DMS 273 treated with DMSO at 0.1 percent for 48 hours (cell line): Measurements from ENCODE around the gene PCDHA1.
"Not testable (repeated sequence)": the region's sequence is repeated elsewhere in the genome, so short reads cannot be mapped to it uniquely, and the experiment has no call there.

Experiments used
- DNase-seq: peaks from one replicate; lab custom pipeline; 2025; lab: John Stamatoyannopoulos, UW

Gene PCDHA1

DNA sequence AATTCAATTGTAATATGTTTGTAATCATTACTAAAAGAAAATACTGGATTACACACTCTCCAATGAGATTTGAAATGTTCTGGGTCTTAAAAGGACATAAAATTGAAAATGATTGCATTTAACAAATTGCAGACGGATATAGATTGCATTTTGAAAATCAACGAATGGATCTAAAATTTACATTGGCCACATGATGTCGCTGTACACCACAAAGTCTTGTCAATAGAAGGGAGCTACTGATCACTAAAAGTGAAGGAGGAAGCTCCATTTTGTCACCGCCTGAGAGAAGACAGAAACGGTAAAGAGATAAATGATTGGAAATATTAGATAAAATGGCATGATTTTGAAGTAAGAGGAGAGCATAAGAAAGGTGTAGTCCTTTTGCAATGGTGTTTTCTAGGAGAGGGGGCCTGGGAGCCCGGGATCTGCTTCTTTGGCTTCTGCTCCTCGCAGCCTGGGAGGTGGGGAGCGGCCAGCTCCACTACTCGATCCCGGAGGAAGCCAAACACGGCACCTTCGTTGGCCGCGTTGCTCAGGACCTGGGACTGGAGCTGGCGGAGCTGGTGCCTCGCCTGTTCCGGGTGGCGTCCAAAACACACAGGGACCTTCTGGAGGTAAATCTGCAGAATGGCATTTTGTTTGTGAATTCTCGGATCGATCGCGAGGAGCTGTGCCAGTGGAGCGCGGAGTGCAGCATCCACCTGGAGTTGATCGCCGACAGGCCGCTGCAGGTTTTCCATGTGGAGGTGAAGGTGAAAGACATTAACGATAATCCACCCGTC, at the start of gene PCDHA1:
PCDHA1 (plus strand) TSS at position 236 of the 782 bp plus-strand sequence.
- no peak for DNase-seq

DNA sequence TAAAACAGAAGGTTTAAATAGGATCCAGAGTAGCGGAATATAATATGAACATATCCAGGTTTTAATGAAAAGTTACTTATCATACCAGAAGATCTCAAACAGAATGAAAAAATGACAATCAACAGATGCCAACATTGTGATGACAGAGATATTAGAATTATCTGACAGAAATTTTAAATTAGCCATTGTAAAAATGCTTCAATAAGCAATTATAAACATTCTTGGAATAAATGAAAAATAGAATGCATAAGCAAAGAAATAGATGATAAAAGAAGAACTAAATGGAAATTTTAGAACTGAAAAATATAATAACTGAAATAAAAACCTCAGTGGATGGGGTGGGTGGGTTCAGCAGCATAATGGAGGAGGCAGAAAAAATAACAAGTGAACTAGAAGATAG, 48.5 kb upstream of the PCDHA1 start:
- no peak for DNase-seq

DNA sequence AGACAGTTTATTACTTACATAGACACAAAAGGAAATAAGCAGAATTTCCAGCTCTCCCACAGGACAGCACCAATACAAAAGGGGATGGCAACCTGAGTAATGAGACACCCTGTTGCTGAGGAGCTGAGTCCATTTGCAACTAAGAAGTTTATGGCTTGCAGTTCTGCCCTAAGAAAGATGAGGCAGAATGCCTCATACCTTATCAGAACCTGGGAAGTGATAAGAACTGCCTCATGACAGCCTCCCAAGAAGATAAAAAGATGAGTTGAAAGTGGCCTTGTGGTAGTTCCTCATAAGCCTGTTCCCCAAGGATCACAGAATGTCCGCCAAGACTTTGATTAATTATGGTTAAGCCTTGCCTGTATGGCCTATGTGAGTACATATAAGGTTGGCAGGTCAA, 44.0 kb upstream of the PCDHA1 start:
- no peak for DNase-seq

DNA sequence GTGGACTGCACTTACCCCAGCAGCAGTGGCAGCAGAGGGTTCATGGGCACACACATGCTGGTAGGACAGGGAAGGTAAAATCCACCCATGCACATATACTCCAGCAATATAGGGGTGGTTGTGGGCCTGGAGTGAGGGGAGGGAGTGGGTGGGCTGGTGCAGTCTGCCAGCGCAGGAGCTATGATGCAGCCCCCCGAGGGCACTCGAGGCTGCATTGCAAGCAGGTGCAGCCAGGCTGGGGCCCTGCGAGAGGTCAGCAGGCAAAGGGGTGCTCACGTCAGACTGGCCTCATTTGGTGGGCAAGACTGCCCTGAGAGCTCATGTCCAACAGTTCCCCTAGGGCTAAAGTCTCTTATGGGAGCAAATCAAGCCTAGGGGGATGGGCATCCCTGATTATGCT, 32.4 kb upstream of the PCDHA1 start:
- no peak for DNase-seq

DNA sequence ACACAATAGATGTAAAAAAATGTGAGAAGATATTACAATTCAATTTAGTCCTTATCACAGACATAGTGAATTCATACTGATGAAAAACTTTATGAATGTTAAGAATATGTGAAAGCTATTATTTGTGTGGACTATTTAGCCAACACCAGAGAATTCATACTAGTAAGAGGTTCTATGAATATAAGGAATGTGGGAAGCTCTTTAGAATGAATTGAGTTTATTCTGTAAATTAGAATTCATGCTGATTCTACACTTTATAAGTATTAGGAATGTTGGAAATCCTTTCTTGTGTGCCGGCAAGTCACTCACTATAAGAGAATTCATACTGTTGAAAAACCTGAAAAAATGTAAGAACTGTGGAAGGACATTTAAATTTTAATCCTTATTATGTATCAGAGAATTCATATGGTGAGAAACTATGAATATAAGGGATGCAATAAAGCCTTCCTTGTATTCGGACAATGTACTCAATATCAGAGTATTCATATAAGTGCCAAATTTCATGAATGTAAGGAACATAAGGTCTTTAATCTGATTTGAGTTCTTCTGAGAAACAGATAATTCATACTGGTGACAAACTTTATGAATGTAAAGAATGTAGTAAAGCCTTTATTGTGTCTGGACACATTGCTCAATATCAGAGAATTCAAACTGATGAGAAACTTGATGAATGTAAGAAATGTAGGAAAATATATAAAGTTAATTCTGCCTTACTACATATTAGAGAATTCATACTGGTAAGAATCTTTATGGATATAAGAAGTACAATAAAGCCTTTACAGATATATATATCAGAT, 21.6 kb upstream of the PCDHA1 start:
- no peak for DNase-seq

DNA sequence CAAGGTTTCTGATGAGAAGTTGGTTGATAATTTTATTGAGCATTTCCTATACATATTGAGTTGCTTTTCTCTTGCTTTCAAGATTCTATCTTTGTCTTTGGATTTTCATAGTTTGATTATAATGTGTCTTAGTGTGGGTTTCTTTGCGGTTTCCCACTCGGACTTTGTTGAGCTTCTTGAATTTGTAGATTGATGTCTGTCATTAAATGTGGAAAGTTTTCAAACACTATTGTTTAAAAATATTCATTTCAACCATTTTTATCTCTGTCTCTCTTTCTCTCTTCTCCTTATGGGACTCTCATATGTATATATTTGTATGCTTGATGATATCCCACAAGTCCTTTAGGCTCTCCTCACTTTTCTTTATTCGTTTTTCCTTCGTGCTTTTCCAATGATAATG, 18.5 kb upstream of the PCDHA1 start:
- DNase-seq = no peak

DNA sequence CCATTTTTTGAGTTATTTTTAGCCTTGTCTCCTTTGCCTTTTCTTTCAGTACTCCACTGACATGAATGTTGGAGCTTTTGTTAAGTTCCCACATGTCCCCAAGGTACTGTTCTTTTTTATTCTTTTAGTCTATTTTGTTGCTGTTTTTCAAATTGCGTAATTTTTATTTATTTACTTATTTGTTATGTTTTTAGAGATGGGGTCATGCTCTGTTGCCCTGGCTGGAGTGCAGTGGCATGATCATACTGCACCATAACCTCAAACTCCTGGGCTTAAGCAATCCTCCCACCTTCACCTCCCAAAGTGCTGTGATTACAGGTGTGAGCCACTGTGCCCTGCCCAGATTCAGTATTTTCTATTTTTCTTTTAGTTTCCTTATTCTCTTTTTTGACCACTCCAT, 5.4 kb upstream of the PCDHA1 start:
- DNase-seq = no peak

DNA sequence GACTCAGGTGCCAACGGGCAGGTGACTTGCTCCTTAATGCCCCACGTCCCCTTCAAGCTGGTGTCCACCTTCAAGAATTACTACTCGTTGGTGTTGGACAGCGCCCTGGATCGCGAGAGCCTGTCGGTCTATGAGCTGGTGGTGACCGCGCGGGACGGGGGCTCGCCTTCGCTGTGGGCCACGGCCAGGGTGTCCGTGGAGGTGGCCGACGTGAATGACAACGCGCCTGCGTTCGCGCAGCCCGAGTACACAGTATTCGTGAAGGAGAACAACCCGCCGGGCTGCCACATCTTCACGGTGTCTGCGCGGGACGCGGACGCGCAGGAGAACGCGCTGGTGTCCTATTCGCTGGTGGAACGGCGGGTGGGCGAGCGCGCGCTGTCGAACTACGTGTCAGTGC, 1.5 kb downstream of the PCDHA1 start:
- not testable (repeated sequence) for DNase-seq

DNA sequence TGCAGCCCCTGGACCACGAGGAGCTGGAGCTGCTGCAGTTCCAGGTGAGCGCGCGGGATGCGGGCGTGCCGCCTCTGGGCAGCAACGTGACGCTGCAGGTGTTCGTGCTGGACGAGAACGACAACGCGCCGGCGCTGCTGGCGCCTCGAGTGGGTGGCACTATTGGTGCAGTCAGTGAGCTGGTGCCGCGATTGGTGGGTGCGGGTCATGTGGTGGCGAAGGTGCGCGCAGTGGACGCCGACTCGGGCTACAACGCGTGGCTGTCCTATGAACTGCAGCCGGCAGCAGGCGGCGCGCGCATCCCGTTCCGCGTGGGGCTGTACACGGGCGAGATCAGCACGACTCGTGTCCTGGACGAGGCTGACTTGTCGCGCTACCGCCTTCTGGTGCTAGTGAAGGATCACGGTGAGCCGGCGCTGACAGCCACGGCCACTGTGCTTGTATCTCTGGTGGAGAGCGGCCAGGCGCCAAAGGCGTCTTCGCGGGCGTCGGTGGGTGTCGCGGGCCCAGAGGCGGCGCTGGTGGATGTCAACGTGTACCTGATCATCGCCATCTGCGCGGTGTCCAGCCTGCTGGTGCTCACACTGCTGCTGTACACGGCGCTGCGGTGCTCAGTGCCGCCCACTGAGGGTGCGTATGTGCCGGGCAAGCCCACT, 2.0 kb downstream of the PCDHA1 start:
- not testable (repeated sequence) for DNase-seq

DNA sequence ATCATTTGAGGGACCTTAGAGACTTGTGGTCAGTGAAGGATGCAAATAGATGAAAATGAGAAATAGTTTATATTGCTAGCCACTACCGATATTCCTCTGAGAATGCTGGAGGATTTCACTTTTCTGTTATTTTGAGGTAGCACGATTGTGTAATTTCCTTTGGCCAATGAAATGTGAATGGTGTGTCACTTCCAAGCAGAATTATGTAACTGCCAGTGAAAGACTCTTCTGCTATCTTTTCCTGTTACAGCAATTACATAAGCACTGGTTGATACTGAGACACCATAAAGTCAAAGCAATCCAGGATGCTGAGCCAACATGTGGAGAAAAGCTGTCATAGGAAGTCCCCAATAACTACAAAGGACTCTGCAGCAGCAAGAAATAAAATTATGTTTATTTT, 5.1 kb downstream of the PCDHA1 start:
- no peak for DNase-seq

DNA sequence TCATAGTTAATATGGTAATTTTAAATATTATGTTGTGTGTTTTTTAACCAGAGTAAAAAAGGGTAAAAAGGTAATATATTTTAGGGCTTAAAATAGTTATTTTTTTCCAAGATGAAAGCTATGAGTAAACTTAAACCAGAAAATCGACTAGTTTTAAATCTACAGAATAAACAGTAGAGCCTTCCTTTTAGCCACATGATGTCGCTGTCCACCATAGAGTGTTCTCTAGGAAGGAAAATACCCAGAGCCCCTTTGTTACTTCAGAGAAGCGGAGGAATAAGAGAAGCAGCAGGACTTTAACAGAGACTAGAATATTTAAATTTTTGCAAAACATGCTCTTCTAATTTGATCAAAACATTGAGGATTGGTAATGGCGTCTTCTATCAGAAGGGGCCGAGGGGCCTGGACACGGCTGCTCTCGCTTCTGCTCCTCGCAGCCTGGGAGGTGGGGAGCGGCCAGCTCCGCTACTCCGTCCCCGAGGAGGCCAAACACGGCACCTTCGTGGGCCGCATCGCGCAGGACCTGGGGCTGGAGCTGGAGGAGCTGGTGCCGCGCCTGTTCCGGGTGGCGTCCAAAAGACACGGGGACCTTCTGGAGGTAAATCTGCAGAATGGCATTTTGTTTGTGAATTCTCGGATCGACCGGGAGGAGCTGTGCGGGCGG, 8.8 kb downstream of the PCDHA1 start, which contains the start of gene PCDHA2:
PCDHA2 (plus strand) TSS at position 258 of the 664 bp plus-strand sequence.
- DNase-seq = peak; percentile 41

DNA sequence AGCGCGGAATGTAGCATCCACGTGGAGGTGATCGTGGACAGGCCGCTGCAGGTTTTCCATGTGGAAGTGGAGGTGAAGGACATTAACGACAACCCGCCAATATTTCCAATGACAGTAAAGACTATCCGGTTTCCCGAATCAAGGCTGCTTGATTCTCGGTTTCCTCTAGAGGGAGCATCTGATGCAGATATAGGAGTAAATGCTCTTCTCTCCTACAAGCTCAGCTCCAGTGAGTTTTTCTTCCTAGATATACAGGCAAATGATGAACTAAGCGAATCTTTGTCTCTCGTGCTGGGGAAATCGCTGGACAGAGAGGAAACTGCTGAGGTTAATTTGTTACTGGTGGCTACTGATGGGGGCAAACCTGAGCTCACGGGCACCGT, 9.3 kb downstream of the PCDHA1 start:
- peak; percentile 33 for DNase-seq

DNA sequence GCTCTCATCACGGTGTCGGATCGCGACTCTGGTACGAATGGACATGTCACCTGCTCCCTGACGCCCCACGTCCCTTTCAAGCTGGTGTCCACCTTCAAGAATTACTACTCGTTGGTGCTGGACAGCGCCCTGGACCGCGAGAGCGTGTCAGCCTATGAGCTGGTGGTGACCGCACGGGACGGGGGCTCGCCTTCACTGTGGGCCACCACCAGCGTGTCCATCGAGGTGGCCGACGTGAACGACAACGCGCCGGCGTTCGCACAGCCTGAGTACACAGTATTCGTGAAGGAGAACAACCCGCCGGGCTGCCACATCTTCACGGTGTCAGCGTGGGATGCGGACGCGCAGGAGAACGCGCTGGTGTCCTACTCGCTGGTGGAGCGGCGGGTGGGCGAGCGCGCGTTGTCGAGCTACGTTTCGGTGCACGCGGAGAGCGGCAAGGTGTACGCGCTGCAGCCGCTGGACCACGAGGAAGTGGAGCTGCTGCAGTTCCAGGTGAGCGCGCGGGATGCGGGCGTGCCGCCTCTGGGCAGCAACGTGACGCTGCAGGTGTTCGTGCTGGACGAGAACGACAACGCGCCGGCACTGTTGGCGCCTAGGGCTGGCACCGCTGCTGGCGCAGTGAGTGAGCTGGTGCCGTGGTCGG, 10.3 kb downstream of the PCDHA1 start:
- not testable (repeated sequence) for DNase-seq

DNA sequence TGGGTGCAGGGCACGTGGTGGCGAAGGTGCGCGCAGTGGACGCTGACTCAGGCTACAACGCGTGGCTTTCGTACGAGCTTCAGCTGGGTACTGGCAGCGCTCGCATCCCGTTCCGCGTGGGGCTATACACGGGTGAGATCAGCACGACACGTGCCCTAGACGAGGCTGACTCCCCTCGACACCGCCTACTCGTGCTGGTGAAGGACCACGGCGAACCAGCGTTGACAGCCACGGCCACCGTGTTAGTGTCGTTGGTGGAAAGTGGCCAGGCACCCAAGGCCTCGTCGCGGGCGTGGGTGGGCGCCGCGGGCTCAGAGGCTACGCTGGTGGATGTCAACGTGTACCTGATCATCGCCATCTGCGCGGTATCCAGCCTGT, 10.8 kb downstream of the PCDHA1 start:
- no peak for DNase-seq

DNA sequence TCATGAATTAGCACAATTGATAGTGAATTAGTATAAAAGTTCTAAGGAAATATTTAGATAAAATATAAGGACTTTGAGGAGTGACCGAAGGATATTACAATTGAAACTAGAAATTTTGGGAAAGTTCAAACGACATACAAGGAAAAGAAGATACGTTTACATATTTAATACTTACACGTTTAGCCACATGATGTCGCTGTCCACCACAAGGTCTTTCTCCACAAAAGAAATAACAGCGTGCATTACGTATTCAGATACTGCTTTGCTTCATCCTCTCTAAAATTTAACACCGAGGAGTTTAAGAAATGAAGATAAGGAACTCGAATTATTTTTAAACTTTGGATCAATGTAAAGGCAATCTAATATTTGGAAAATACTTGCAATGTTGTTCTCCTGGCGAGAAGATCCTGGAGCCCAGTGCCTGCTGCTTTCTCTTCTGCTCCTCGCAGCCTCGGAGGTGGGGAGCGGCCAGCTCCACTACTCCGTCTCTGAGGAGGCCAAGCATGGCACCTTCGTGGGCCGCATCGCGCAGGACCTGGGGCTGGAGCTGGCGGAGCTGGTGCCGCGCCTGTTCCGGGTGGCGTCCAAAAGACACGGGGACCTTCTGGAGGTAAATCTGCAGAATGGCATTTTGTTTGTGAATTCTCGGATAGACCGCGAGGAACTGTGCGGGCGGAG, 15.0 kb downstream of the PCDHA1 start, which contains the start of gene PCDHA3:
PCDHA3 (plus strand) TSS at position 242 of the 678 bp plus-strand sequence.
- DNase-seq = no peak

DNA sequence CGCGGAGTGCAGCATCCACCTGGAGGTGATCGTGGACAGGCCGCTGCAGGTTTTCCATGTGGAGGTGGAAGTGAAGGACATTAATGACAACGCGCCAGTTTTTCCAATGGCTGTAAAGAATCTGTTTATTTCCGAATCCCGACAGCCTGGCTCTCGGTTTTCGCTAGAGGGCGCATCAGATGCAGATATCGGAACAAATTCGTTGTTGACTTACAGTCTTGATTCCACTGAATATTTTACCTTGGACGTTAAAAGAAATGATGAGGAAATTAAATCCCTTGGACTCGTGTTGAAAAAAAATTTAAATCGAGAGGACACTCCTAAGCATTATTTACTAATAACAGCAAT, 15.5 kb downstream of the PCDHA1 start:
- DNase-seq = no peak

DNA sequence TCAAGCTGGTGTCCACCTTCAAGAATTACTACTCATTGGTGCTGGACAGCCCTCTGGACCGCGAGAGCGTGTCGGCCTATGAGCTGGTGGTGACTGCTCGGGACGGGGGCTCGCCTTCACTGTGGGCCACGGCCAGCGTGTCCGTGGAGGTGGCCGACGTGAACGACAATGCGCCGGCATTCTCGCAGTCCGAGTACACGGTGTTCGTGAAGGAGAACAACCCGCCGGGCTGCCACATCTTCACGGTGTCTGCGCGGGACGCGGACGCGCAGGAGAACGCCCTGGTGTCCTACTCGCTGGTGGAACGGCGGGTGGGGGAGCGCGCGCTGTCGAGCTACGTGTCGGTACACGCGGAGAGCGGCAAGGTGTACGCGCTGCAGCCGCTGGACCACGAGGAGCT, 16.4 kb downstream of the PCDHA1 start:
- DNase-seq = not testable (repeated sequence)

DNA sequence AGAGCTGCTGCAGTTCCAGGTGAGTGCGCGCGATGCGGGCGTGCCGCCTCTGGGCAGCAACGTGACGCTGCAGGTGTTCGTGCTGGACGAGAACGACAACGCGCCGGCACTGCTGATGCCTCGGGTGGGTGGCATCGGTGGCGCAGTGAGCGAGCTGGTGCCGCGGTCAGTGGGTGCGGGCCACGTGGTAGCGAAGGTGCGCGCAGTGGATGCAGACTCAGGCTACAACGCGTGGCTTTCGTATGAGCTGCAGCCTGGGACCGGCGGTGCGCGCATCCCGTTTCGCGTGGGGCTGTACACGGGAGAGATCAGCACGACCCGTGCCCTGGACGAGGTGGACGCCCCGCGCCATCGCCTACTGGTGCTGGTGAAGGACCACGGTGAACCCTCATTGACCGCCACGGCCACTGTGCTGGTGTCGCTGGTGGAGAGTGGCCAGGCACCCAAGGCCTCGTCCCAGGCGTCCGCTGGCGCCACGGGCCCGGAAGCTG, 16.9 kb downstream of the PCDHA1 start:
- DNase-seq = no peak

DNA sequence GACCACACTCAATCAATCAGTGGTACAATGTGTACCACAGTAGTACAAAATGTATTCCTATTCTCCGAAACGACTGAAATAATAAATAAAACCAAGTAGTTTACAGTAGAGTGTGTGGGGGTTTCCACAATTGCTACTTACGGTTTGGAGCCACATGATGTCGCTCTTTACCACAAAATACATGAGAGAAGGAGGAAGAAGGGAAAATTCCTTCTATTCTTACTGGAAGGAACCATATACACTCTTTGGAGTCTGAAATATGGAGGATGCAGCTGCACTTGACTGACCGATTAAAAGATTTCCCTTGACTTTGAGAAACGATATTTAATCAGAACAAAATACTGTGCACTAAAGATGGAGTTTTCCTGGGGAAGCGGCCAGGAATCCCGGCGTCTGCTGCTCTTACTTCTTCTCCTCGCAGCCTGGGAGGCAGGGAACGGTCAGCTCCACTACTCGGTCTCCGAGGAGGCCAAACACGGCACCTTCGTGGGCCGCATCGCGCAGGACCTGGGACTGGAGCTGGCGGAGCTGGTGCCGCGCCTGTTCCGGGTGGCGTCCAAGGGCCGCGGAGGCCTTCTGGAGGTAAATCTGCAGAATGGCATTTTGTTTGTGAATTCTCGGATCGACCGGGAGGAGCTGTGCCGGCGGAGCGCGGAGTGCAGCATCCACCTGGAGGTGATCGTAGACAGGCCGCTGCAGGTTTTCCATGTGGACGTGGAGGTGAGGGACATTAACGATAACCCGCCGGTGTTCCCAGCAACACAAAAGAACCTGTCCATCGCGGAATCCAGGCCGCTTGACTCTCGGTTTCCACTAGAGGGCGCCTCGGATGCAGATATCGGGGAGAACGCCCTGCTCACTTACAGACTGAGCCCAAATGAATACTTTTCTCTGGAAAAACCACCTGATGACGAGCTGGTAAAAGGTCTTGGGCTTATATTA, 21.2 kb downstream of the PCDHA1 start, which contains the start of gene PCDHA4:
PCDHA4 (plus strand) TSS at position 235 of the 942 bp plus-strand sequence.
- no peak for DNase-seq
